ENCODE results near the gene IL12RB2. TPM values are rescaled to one million over a fixed set of nuclear protein-coding genes. Genes with fewer than 3 reads are reported as not detected.
A peak's percentile ranks its signal among the peaks of the same experiment; 100 is the strongest.

Gene IL12RB2
- total and polyA plus RNA-seq, 7 experiments from 2014 or later: 0.38 to 78.1 (median 0.88) TPM

DNA sequence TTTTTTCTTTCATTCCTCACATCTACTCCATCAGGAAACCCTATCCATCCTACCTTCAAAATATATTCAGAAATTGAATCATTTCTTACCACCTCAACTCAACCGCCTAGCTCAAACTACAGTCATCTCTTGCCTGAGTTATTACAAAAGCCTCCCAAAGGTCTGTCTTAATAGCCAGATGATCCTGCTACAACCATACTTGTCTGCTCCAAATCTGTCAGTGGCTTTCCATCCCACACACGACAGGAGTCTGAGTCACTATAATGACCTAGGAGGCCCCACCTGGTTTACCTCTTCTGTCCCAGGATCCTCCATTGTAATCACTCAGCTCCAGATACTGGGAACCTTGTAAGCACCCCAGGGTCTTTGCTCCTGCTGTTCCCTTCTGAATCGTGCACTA is 37.1 kb upstream of the IL12RB2 start:
- Histone ChIP-seq H3K36me3 (ENCODE audit: control insufficient read depth in 2 of 3, insufficient read depth in 3 of 3, low read length in 3 of 3) (no peaks in the 10 kb centered on the region), H3K27me3 (ENCODE audit: control insufficient read depth in 2 of 2, insufficient read depth in 2 of 2, low read length in 2 of 2) (no peaks in the 10 kb centered on the region), H3K9me3 (ENCODE audit: control insufficient read depth in 2 of 3, low read length in 3 of 3) (no peaks in the 10 kb centered on the region), H3K4me3 (ENCODE audit: low read length) (no peak overlapping the region), H3K4me1 (ENCODE audit: control insufficient read depth in 2 of 2, insufficient read depth in 2 of 2, low read length in 2 of 2) (peaks cover 0 to 3% of the 10 kb centered on the region in 2 donors), H3K27ac (ENCODE audit: low read depth, low read length) (no peak overlapping the region)
- Mint-ChIP-seq H3K9me3 (peaks cover 0 to 27% (median 6%) of the 10 kb centered on the region in 11 donors), H3K36me3 (peaks cover 0 to 32% (median 4%) of the 10 kb centered on the region in 5 donors), H3K27ac (no peak overlapping the region), H3K4me1 (peaks cover 0 to 42% (median 12%) of the 10 kb centered on the region in 7 donors), H3K27me3 (no peaks in the 10 kb centered on the region), H3K4me3 (no peak overlapping the region)
- intact Hi-C loops (cut with micrococcal nuclease): no loop called here
- ATAC-seq (no peak), DNase-seq (no peak)
- CTCF ChIA-PET: no interaction called here
- POLR2A ChIA-PET: interaction anchor here (0.7 kb wide), 1 partner anchor 1566 kb away, joined by 3 read pairs; no protein-coding TSS in a partner anchor

DNA sequence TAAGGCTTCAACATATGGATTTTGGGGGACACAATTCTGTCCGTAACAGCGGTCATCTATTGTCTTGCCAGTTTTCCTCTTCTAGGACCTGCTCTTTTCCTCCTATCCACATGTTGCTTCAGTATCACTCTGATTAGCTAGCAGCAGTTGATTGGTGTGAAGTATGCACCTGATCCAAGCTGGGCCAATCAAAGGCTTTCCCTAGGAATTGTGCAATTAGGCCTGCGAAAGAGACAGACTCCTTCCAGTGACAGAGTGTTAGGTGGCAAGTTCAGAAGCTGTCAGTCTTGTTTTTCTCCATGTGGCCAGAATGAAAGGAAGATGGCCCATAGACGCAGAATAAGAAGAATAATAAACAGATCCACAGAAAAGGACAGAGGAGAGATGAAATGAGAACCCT is 34.1 kb upstream of the IL12RB2 start:
- ATAC-seq (no peak), DNase-seq (no peak)
- Histone ChIP-seq H3K27me3 (ENCODE audit: control insufficient read depth in 2 of 2, insufficient read depth in 2 of 2, low read length in 2 of 2) (no peaks in the 10 kb centered on the region), H3K36me3 (ENCODE audit: control insufficient read depth in 2 of 3, insufficient read depth in 3 of 3, low read length in 3 of 3) (no peaks in the 10 kb centered on the region), H3K4me1 (ENCODE audit: control insufficient read depth in 2 of 2, insufficient read depth in 2 of 2, low read length in 2 of 2) (no peaks in the 10 kb centered on the region), H3K27ac (ENCODE audit: low read depth, low read length) (no peak overlapping the region), H3K4me3 (ENCODE audit: low read length) (no peak overlapping the region), H3K9me3 (ENCODE audit: control insufficient read depth in 2 of 3, low read length in 3 of 3) (no peaks in the 10 kb centered on the region)
- CTCF ChIA-PET: interaction anchor here (0.8 kb wide), 1 partner anchor 221 kb away, joined by 3 read pairs; no protein-coding TSS in a partner anchor
- POLR2A ChIA-PET: no interaction called here
- Mint-ChIP-seq H3K4me3 (peak overlapping the region in 1 of 10 donors; percentile 21), H3K36me3 (peaks cover 0 to 36% (median 4%) of the 10 kb centered on the region in 5 donors), H3K4me1 (peaks cover 0 to 30% (median 10%) of the 10 kb centered on the region in 7 donors), H3K27me3 (no peaks in the 10 kb centered on the region), H3K27ac (peak overlapping the region in 1 of 9 donors; percentile 78), H3K9me3 (peaks cover 0 to 38% (median 6%) of the 10 kb centered on the region in 11 donors)
- intact Hi-C loops (cut with micrococcal nuclease): no loop called here

DNA sequence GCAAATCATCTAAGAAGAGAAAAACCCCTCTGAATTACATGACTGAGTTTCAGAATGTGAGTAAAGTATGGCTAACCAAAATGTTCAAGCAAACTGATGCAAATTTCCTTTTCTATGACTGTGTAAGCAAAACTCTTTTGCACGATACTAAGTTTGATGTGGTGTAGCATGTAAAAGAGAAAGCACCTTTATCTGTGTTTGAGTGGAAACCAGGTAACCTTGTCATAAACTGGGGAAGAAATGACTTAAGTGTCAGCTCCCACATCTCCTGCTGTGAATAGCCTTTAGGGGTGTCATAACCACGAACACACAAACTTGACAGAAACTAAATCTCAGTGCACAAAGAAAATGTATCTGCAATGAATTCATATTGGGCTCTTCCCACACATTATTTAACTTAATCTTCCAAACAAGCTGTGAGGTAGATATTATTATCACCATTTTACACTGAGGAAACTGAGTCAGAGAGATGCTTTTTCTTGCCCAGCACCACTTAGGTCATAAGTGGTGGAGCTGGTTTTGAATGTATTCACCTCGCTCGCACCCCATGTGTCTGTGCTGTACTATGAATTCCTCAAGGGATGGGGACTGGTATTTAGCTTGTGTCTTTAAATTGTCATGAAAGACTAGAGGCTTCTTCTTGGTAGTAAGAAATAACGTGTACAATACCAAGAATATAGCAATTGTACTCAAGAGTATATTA is 32.9 kb upstream of the IL12RB2 start:
- H3K27ac ChIP-seq (ENCODE audit: low read depth, low read length): no peak overlapping the region
- H3K36me3 ChIP-seq (ENCODE audit: control insufficient read depth in 2 of 3, insufficient read depth in 3 of 3, low read length in 3 of 3): no peaks in the 10 kb centered on the region
- H3K4me1 Mint-ChIP-seq: peaks cover 0 to 30% (median 10%) of the 10 kb centered on the region in 7 donors
- H3K27me3 ChIP-seq (ENCODE audit: control insufficient read depth in 2 of 2, insufficient read depth in 2 of 2, low read length in 2 of 2): no peaks in the 10 kb centered on the region
- H3K9me3 ChIP-seq (ENCODE audit: control insufficient read depth in 2 of 3, low read length in 3 of 3): no peaks in the 10 kb centered on the region
- H3K4me1 ChIP-seq (ENCODE audit: control insufficient read depth in 2 of 2, insufficient read depth in 2 of 2, low read length in 2 of 2): no peaks in the 10 kb centered on the region
- peak overlapping the region in 2 of 9 donors; percentile 5 to 82 for H3K27ac Mint-ChIP-seq
- no peak overlapping the region for H3K4me3 ChIP-seq (ENCODE audit: low read length)
- DNase-seq (peak in 3 of 9 donors; percentile 1 to 25 (median 24)), ATAC-seq (peak; percentile 66)
- H3K4me3 Mint-ChIP-seq: peak overlapping the region in 1 of 10 donors; percentile 58
- peaks cover 0 to 36% (median 4%) of the 10 kb centered on the region in 5 donors for H3K36me3 Mint-ChIP-seq
- intact Hi-C loops (cut with micrococcal nuclease): loop anchor here in 1 of 2 donors (1.0 to 2.0 kb wide), 9 partner anchors 8 to 156 kb away; partner anchors contain the start of gene SERBP1
- CTCF ChIA-PET: interaction anchor here (0.8 kb wide), 1 partner anchor 220 kb away, joined by 3 read pairs; no protein-coding TSS in a partner anchor
- no peaks in the 10 kb centered on the region for H3K27me3 Mint-ChIP-seq
- H3K9me3 Mint-ChIP-seq: peaks cover 0 to 38% (median 6%) of the 10 kb centered on the region in 11 donors
- POLR2A ChIA-PET: interaction anchor here (0.6 kb wide), 1 partner anchor 62 kb away, joined by 4 read pairs; no protein-coding TSS in a partner anchor

DNA sequence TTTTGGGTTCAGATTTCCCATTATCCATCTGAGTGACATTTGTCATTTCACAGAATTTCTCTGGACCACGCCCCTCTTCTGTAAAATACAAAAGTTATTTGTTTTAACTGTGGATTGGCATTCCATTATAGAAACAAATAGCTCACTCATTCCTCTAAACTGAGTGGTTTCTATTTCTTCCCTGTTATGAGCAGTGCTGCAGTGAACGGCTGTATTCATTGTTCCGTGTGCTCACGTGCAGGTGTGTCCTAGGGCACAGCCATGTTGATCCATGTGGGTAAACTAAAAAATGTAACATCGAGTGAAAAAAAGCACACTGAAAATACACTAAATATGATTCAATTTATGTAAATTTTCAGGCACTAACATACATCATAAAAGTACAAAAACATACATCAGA is 27.0 kb upstream of the IL12RB2 start:
- CTCF ChIA-PET: no interaction called here
- Histone ChIP-seq H3K36me3 (ENCODE audit: control insufficient read depth in 2 of 3, insufficient read depth in 3 of 3, low read length in 3 of 3) (no peaks in the 10 kb centered on the region), H3K9me3 (ENCODE audit: control insufficient read depth in 2 of 3, low read length in 3 of 3) (no peaks in the 10 kb centered on the region), H3K4me3 (ENCODE audit: low read length) (no peak overlapping the region), H3K27me3 (ENCODE audit: control insufficient read depth in 2 of 2, insufficient read depth in 2 of 2, low read length in 2 of 2) (no peaks in the 10 kb centered on the region), H3K27ac (ENCODE audit: low read depth, low read length) (no peak overlapping the region), H3K4me1 (ENCODE audit: control insufficient read depth in 2 of 2, insufficient read depth in 2 of 2, low read length in 2 of 2) (no peaks in the 10 kb centered on the region)
- intact Hi-C loops (cut with micrococcal nuclease): no loop called here
- H3K27ac Mint-ChIP-seq: no peak overlapping the region
- H3K27me3 Mint-ChIP-seq: peaks cover 0 to 4% (median 0%) of the 10 kb centered on the region in 5 donors
- POLR2A ChIA-PET: no interaction called here
- DNase-seq (no peak), ATAC-seq (no peak)
- peaks cover 0 to 9% (median 0%) of the 10 kb centered on the region in 11 donors for H3K9me3 Mint-ChIP-seq
- H3K4me1 Mint-ChIP-seq: peaks cover 0 to 15% (median 0%) of the 10 kb centered on the region in 7 donors
- peaks cover 0 to 9% (median 0%) of the 10 kb centered on the region in 5 donors for H3K36me3 Mint-ChIP-seq
- H3K4me3 Mint-ChIP-seq: no peak overlapping the region

DNA sequence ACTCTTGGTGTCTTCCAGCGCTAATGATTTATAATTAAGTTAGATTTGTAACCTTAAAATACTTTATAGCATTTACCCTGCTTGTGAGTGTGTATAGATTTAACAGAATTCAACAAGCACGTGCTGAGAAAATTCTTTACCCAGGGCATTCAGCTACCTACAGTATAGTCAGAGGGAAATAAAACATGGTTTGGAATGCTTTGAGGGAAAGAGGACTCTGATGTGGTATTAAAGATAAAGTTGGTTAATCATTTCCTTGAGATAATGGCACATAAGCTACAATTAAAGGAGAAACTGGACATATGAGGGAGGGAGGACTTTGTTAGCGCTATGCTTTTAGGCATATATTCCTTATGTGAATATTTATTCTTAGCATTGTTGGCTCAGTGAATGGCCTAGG is 26.4 kb upstream of the IL12RB2 start:
- H3K9me3 Mint-ChIP-seq: peaks cover 0 to 4% (median 0%) of the 10 kb centered on the region in 11 donors
- POLR2A ChIA-PET: no interaction called here

DNA sequence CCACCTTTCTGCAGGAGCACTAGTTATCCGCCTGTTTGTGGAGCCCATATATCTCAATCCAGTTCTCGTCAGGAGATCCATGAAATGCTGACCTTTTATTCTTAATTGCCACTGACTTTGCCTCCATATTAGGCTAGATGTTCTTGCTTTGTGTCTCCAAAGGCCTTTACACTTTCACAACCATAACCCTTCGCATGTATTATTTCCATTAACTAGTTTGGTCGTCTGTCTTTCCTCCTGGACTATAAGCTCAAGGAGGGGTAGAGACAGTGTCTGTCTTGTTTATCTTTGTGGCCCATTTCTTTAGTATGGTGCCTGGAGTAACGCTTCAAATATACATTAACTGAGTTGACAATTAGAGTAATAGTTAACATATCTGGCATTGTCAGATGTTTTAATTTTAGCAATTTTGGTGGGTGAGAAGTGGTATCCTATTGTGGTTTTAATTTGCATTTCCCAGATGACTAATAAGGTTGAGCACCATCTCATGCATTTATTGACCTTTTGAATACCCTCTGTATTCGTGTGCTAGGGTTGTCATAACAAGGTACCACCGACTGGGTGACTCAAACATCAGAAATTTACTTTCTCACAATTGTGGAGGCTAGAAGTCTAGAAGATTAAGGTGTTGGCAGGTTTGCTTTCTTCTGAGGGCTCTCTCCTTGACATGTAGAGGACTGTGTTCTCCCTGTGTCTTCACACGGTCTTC is 21.7 kb upstream of the IL12RB2 start:
- ATAC-seq: no peak
- H3K27me3 ChIP-seq (ENCODE audit: control insufficient read depth in 2 of 2, insufficient read depth in 2 of 2, low read length in 2 of 2): no peaks in the 10 kb centered on the region
- Mint-ChIP-seq H3K4me1 (peaks cover 0 to 38% (median 0%) of the 10 kb centered on the region in 7 donors), H3K9me3 (peaks cover 0 to 5% (median 0%) of the 10 kb centered on the region in 11 donors), H3K4me3 (no peak overlapping the region), H3K27ac (peak overlapping the region in 1 of 9 donors; percentile 24), H3K27me3 (peaks cover 0 to 3% (median 0%) of the 10 kb centered on the region in 5 donors), H3K36me3 (peaks cover 0 to 20% (median 0%) of the 10 kb centered on the region in 5 donors)
- H3K27ac ChIP-seq (ENCODE audit: low read depth, low read length): no peak overlapping the region
- no peaks in the 10 kb centered on the region for H3K4me1 ChIP-seq (ENCODE audit: control insufficient read depth in 2 of 2, insufficient read depth in 2 of 2, low read length in 2 of 2)
- DNase-seq: no peak
- CTCF ChIA-PET: no interaction called here
- H3K9me3 ChIP-seq (ENCODE audit: control insufficient read depth in 2 of 3, low read length in 3 of 3): no peaks in the 10 kb centered on the region
- H3K4me3 ChIP-seq (ENCODE audit: low read length): no peak overlapping the region
- intact Hi-C loops (cut with micrococcal nuclease): no loop called here
- no peaks in the 10 kb centered on the region for H3K36me3 ChIP-seq (ENCODE audit: control insufficient read depth in 2 of 3, insufficient read depth in 3 of 3, low read length in 3 of 3)
- POLR2A ChIA-PET: no interaction called here

More for the DNA sequence above, 26.4 kb upstream of the IL12RB2 start:
- Mint-ChIP-seq H3K27me3 (peaks cover 0 to 4% (median 0%) of the 10 kb centered on the region in 5 donors), H3K4me3 (no peak overlapping the region), H3K27ac (no peak overlapping the region), H3K4me1 (peaks cover 0 to 17% (median 0%) of the 10 kb centered on the region in 7 donors), H3K36me3 (peaks cover 0 to 10% (median 0%) of the 10 kb centered on the region in 5 donors)
- intact Hi-C loops (cut with micrococcal nuclease): no loop called here
- no peak overlapping the region for H3K27ac ChIP-seq (ENCODE audit: low read depth, low read length)
- no peak overlapping the region for H3K4me3 ChIP-seq (ENCODE audit: low read length)
- CTCF ChIA-PET: no interaction called here
- H3K36me3 ChIP-seq (ENCODE audit: control insufficient read depth in 2 of 3, insufficient read depth in 3 of 3, low read length in 3 of 3): no peaks in the 10 kb centered on the region
- no peaks in the 10 kb centered on the region for H3K4me1 ChIP-seq (ENCODE audit: control insufficient read depth in 2 of 2, insufficient read depth in 2 of 2, low read length in 2 of 2)
- DNase-seq (no peak), ATAC-seq (no peak)
- H3K9me3 ChIP-seq (ENCODE audit: control insufficient read depth in 2 of 3, low read length in 3 of 3): no peaks in the 10 kb centered on the region
- H3K27me3 ChIP-seq (ENCODE audit: control insufficient read depth in 2 of 2, insufficient read depth in 2 of 2, low read length in 2 of 2): no peaks in the 10 kb centered on the region

All from naive thymus-derived CD4-positive, alpha-beta T cell (primary cell).